WTC11 (cell line): ENCODE results near the gene PHLDB3. TPM values are rescaled to one million over a fixed set of nuclear protein-coding genes. Genes with fewer than 3 reads are reported as not detected.

Experiments
- ATAC-seq: fragments of 200-7000 bp; cut with Tn5 transposase; 2 replicates; pipeline ENCODE4 v1.10.0; 2021; ENCODE audit warnings: mild to moderate bottlenecking, moderate library complexity
- CTCF ChIA-PET: fragments of 300-600 bp; sonication (Branson Sonifier 250); formaldehyde crosslinking; loops from one replicate; lab custom pipeline; 2021; ENCODE audit warnings: antibody characterized with exemption; lab: Charles Lee
- POLR2A ChIA-PET: fragments of 350-600 bp; sonication (Branson Sonifier 250); formaldehyde crosslinking; loops from one replicate; lab custom pipeline; 2021; ENCODE audit warnings: antibody characterized with exemption; lab: Charles Lee
- DNase-seq: peaks from one replicate; pipeline ENCODE4 v3.0.0; 2021; ENCODE audit warnings: low spot score
- H3K27ac Mint-ChIP-seq: 2 replicates; pipeline ENCODE4 v1.8.0; 2021; ENCODE audit warnings: mixed read lengths
- H3K27me3 Mint-ChIP-seq: 2 replicates; pipeline ENCODE4 v1.8.0; 2021; ENCODE audit warnings: low read depth, mild to moderate bottlenecking, moderate library complexity, mixed read lengths
- H3K36me3 Mint-ChIP-seq: 2 replicates; pipeline ENCODE4 v1.8.0; 2021; ENCODE audit warnings: mixed read lengths
- H3K4me1 Mint-ChIP-seq: 2 replicates; pipeline ENCODE4 v1.8.0; 2022; ENCODE audit warnings: mixed read lengths
- H3K4me3 Mint-ChIP-seq: 2 replicates; pipeline ENCODE4 v1.8.0; 2021; ENCODE audit warnings: mild to moderate bottlenecking, moderate library complexity, mixed read lengths
- H3K9me3 Mint-ChIP-seq: 2 replicates; pipeline ENCODE4 v1.8.0; 2021; ENCODE audit warnings: mixed read lengths
- CREB1 ChIP-seq: sonication (generic); formaldehyde crosslinking; IDR thresholded peaks from 2 replicates; pipeline ENCODE4 v1.8.0; 2023; ENCODE audit warnings: mild to moderate bottlenecking, missing genetic modification reagents
- CREM ChIP-seq: sonication (generic); formaldehyde crosslinking; IDR thresholded peaks from 2 replicates; pipeline ENCODE4 v1.8.1; 2022; ENCODE audit warnings: mild to moderate bottlenecking, missing genetic modification reagents, moderate library complexity
- FOXJ3 ChIP-seq: sonication (generic); formaldehyde crosslinking; IDR thresholded peaks from 2 replicates; pipeline ENCODE4 v1.9.0; 2021; ENCODE audit warnings: missing genetic modification reagents, mild to moderate bottlenecking, borderline replicate concordance
- JAZF1 ChIP-seq: fragments of 250-450 bp; sonication (Bioruptor Pico); IDR thresholded peaks from 2 replicates; pipeline ENCODE4 v1.9.0; 2021; ENCODE audit warnings: moderate library complexity, mild to moderate bottlenecking, inconsistent platforms
- JUN ChIP-seq: sonication (generic); formaldehyde crosslinking; IDR thresholded peaks from 2 replicates; pipeline ENCODE4 v1.8.0; 2023; ENCODE audit warnings: mild to moderate bottlenecking, missing genetic modification reagents
- NFATC4 ChIP-seq: fragments of 250-450 bp; sonication (Bioruptor Pico); IDR thresholded peaks from 2 replicates; pipeline ENCODE4 v1.9.0; 2021; ENCODE audit warnings: mild to moderate bottlenecking
- OVOL2 ChIP-seq: fragments of 250-450 bp; sonication (Bioruptor Pico); IDR thresholded peaks from 2 replicates; pipeline ENCODE4 v1.9.0; 2021; ENCODE audit warnings: mild to moderate bottlenecking, borderline replicate concordance
- PRDM15 ChIP-seq: sonication (generic); formaldehyde crosslinking; IDR thresholded peaks from 2 replicates; pipeline ENCODE4 v1.8.0; 2022; ENCODE audit warnings: missing genetic modification reagents
- SMAD3 ChIP-seq: sonication (generic); formaldehyde crosslinking; IDR thresholded peaks from 2 replicates; pipeline ENCODE4 v1.8.0; 2022; ENCODE audit warnings: missing genetic modification reagents, mild to moderate bottlenecking, borderline replicate concordance
- ZNF138 ChIP-seq: sonication (generic); formaldehyde crosslinking; conservative IDR thresholded peaks from 2 replicates; pipeline ENCODE4 v1.8.1; 2022; ENCODE audit warnings: mild to moderate bottlenecking, moderate library complexity, missing genetic modification reagents
- ZNF219 ChIP-seq: sonication (generic); formaldehyde crosslinking; IDR thresholded peaks from 2 replicates; pipeline ENCODE4 v1.8.0; 2023; ENCODE audit warnings: missing genetic modification reagents, mild to moderate bottlenecking, borderline replicate concordance
- ZNF317 ChIP-seq: sonication (generic); formaldehyde crosslinking; IDR thresholded peaks from 2 replicates; pipeline ENCODE4 v1.8.1; 2023; ENCODE audit warnings: low read depth, mild to moderate bottlenecking, moderate library complexity, missing genetic modification reagents, borderline replicate concordance
- ZNF671 ChIP-seq: fragments of 250-450 bp; sonication (Bioruptor Pico); IDR thresholded peaks from 2 replicates; pipeline ENCODE4 v1.8.0; 2021; ENCODE audit warnings: mild to moderate bottlenecking
- total RNA-seq: library from RNA; stranded (reverse); gene quantifications from 3 replicates; pipeline ENCODE4 v1.2.3, GENCODE V29; 2021
- TF ChIP-seq, protein P1 (sequence below): fragments of 250-450 bp; sonication (Bioruptor Pico); IDR thresholded peaks from 2 replicates; pipeline ENCODE4 v1.9.0; 2021; ENCODE audit warnings: moderate library complexity, mild to moderate bottlenecking, inconsistent platforms, borderline replicate concordance
- TF ChIP-seq, protein P2 (sequence below): sonication (generic); formaldehyde crosslinking; IDR thresholded peaks from 2 replicates; pipeline ENCODE4 v1.8.0; 2023; ENCODE audit warnings: missing genetic modification reagents
- TF ChIP-seq, protein P3 (sequence below): sonication (generic); formaldehyde crosslinking; IDR thresholded peaks from 2 replicates; pipeline ENCODE4 v1.8.0; 2022; ENCODE audit warnings: mild to moderate bottlenecking, missing genetic modification reagents
- TF ChIP-seq, protein P4 (sequence below): fragments of 250-450 bp; sonication (Bioruptor Pico); IDR thresholded peaks from 2 replicates; pipeline ENCODE4 v2.1.2; 2022; ENCODE audit warnings: mild to moderate bottlenecking, moderate library complexity
- TF ChIP-seq, protein P5 (sequence below): fragments of 250-450 bp; sonication (Bioruptor Pico); conservative IDR thresholded peaks from 2 replicates; pipeline ENCODE4 v1.9.0; 2021; ENCODE audit warnings: mild to moderate bottlenecking

Gene PHLDB3
- total RNA-seq, 1 experiment from 2014 or later, result 14.6 TPM

DNA sequence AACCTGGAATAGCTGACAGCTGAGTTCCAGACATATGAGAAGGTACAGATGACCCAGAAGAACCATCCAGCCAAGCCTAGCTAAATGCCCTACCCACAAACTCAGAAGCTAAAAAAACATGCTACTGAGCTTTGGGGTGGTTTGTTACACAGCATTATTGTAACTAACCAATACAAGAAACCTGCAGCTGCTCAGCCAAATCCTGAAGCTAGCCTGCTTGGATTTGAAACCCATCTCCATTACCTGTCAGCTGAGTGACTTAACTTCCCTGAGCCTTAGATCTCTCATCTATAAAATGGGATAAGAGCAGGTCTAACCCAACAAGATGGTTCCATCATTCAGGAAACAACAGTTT lies 64.9 kb downstream of the PHLDB3 start:
- ChIA-PET CTCF (interaction anchor here (0.8 to 2.5 kb wide), 4 partner anchors 79 to 157 kb away, joined by 3 to 11 read pairs (median 4); partner anchors contain the start of genes IRGQ, ZNF575 and ZNF576), POLR2A (no interaction called here)
- Mint-ChIP-seq H3K27ac (no peak overlapping the region), H3K27me3 (peaks cover 3% of the 10 kb centered on the region; the same call in 1 of the 2 replicates), H3K4me3 (no peak overlapping the region), H3K9me3 (0 out of 2 replicates have a peak, but pooled peaks cover 3% of the 10 kb centered on the region), H3K36me3 (no peaks in the 10 kb centered on the region), H3K4me1 (peaks cover 4% of the 10 kb centered on the region; the same call in 1 of the 2 replicates)
- TF ChIP-seq ZNF317 (CRISPR knock-in tag) (no peak), SMAD3 (no peak), JAZF1 (CRISPR knock-in tag) (no peak), ZNF138 (CRISPR knock-in tag) (no peak), FOXJ3 (CRISPR knock-in tag) (no peak), JUN (CRISPR knock-in tag) (no peak), NFATC4 (CRISPR knock-in tag) (no peak), CREM (no peak), ZNF219 (CRISPR knock-in tag) (no peak), CREB1 (CRISPR knock-in tag) (no peak), PRDM15 (no peak), ZNF671 (no peak), OVOL2 (no peak)
- TF ChIP-seq, protein P1, sequence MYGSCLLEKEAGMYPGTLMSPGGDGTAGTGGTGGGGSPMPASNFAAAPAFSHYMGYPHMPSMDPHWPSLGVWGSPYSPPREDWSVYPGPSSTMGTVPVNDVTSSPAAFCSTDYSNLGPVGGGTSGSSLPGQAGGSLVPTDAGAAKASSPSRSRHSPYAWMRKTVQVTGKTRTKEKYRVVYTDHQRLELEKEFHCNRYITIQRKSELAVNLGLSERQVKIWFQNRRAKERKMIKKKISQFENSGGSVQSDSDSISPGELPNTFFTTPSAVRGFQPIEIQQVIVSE (CRISPR knock-in tag), result no peak
- TF ChIP-seq, protein P2, sequence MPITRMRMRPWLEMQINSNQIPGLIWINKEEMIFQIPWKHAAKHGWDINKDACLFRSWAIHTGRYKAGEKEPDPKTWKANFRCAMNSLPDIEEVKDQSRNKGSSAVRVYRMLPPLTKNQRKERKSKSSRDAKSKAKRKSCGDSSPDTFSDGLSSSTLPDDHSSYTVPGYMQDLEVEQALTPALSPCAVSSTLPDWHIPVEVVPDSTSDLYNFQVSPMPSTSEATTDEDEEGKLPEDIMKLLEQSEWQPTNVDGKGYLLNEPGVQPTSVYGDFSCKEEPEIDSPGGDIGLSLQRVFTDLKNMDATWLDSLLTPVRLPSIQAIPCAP (CRISPR knock-in tag), result no peak
- TF ChIP-seq, protein P3, sequence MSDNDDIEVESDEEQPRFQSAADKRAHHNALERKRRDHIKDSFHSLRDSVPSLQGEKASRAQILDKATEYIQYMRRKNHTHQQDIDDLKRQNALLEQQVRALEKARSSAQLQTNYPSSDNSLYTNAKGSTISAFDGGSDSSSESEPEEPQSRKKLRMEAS (CRISPR knock-in tag), result no peak
- TF ChIP-seq, protein P4, sequence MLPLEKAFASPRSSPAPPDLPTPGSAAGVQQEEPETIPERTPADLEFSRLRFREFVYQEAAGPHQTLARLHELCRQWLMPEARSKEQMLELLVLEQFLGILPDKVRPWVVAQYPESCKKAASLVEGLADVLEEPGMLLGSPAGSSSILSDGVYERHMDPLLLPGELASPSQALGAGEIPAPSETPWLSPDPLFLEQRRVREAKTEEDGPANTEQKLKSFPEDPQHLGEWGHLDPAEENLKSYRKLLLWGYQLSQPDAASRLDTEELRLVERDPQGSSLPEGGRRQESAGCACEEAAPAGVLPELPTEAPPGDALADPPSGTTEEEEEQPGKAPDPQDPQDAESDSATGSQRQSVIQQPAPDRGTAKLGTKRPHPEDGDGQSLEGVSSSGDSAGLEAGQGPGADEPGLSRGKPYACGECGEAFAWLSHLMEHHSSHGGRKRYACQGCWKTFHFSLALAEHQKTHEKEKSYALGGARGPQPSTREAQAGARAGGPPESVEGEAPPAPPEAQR, result no peak
- TF ChIP-seq, protein P5, sequence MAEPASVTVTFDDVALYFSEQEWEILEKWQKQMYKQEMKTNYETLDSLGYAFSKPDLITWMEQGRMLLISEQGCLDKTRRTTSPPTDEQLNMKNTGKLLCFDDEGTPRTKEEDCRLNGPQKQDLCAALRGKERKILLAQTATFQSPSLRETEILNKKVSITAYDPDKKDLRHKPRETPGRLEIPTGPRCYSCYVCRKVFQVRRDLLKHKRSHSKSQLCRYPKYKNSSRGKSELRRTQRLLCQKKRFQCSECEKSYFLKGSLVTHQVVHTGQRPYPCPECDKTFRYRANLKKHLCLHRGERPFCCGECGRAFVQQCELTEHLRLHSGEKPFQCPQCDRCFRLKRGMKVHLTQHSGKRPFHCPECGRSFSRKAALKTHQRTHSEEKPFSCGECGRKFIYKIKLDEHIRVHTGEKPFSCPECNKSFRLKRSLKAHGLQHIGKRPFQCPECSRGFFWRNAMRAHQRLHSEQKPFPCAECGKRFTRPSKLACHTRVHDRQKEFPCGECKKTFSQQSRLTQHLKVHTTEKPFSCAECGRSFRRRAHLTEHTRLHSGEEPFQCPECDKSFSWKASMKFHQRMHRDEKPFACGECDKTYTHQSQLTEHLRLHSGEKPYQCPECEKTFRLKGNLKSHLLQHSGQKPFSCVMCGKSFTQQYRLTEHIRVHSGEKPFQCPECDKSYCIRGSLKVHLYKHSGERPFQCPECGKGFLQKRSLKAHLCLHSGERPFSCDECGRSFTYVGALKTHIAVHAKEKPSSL (CRISPR knock-in tag), result no peak
- ATAC-seq (no peak), DNase-seq (no peak)
